KMS-11 (cell line): ENCODE data around the gene PAX8.

Source experiments
- H2AFZ ChIP-seq: fragments of 200-600 bp; sonication (generic); 2 replicates; pipeline ENCODE4 v1.6.1; 2016; ENCODE audit warnings: antibody characterized with exemption, mixed run types, low read depth
- H3K27ac ChIP-seq: fragments of 200-600 bp; sonication (generic); 2 replicates; pipeline ENCODE4 v1.6.1; 2016; ENCODE audit warnings: mild to moderate bottlenecking, mixed run types
- H3K27me3 ChIP-seq: fragments of 200-600 bp; sonication (generic); 2 replicates; pipeline ENCODE4 v1.6.1; 2017; ENCODE audit warnings: mild to moderate bottlenecking, low read depth, mixed run types, moderate library complexity; ENCODE audit not compliant: insufficient read depth
- H3K36me3 ChIP-seq: fragments of 200-600 bp; sonication (generic); 2 replicates; pipeline ENCODE4 v1.6.1; 2017; ENCODE audit warnings: mild to moderate bottlenecking, mixed run types; ENCODE audit not compliant: insufficient read depth
- H3K4me1 ChIP-seq: fragments of 200-600 bp; sonication (generic); 2 replicates; pipeline ENCODE4 v1.6.1; 2016; ENCODE audit warnings: mild to moderate bottlenecking, low read depth, mixed run types; ENCODE audit not compliant: poor library complexity, severe bottlenecking
- H3K4me2 ChIP-seq: fragments of 200-600 bp; sonication (generic); 2 replicates; pipeline ENCODE4 v1.7.0; 2016; ENCODE audit warnings: mild to moderate bottlenecking, mixed run types
- H3K4me3 ChIP-seq: fragments of 200-600 bp; sonication (generic); IDR thresholded peaks from 2 replicates; pipeline ENCODE4 v1.6.1; 2017; ENCODE audit warnings: low read depth, low read length, mixed read lengths; ENCODE audit not compliant: insufficient read depth
- H3K79me2 ChIP-seq: fragments of 200-600 bp; sonication (generic); 2 replicates; pipeline ENCODE4 v1.6.1; 2016; ENCODE audit warnings: low read depth, mixed run types; ENCODE audit not compliant: insufficient read depth
- H3K9ac ChIP-seq: fragments of 200-600 bp; sonication (generic); 2 replicates; pipeline ENCODE4 v1.6.1; 2016; ENCODE audit warnings: mild to moderate bottlenecking, mixed run types
- H4K20me1 ChIP-seq: fragments of 200-600 bp; sonication (generic); 2 replicates; pipeline ENCODE4 v1.6.1; 2016; ENCODE audit warnings: mild to moderate bottlenecking, mixed run types; ENCODE audit not compliant: insufficient read depth
- CTCF ChIP-seq: fragments of 200-600 bp; sonication (generic); conservative IDR thresholded peaks from 2 replicates; pipeline ENCODE4 v1.6.1; 2017; ENCODE audit warnings: low read depth, mild to moderate bottlenecking, antibody characterized with exemption, low read length, moderate library complexity, mixed read lengths

The PAX8 gene

GRCh38 chr2:113255140-113256070 lies 23.3 kb downstream of the PAX8 start:
- H3K9ac ChIP-seq = no peak overlapping the region

GRCh38 chr2:113253453-113253852 lies 25.3 kb downstream of the PAX8 start:
- no peak for TF ChIP-seq CTCF
- Histone ChIP-seq H3K4me2 (no peak overlapping the region), H3K4me3 (no peak overlapping the region), H2AFZ (no peak overlapping the region), H3K4me1 (no peaks in the 10 kb centered on the region), H3K79me2 (no peaks in the 10 kb centered on the region), H3K27me3 (no peaks in the 10 kb centered on the region), H3K9ac (no peak overlapping the region), H3K36me3 (no peaks in the 10 kb centered on the region), H3K27ac (no peak overlapping the region), H4K20me1 (no peaks in the 10 kb centered on the region)

More at GRCh38 chr2:113255140-113256070, 23.3 kb downstream of the PAX8 start:
- H3K4me1 ChIP-seq = no peaks in the 10 kb centered on the region
- no peak overlapping the region for H3K27ac ChIP-seq
- no peaks in the 10 kb centered on the region for H4K20me1 ChIP-seq
- H2AFZ ChIP-seq = no peak overlapping the region
- no peaks in the 10 kb centered on the region for H3K36me3 ChIP-seq
- no peak overlapping the region for H3K4me2 ChIP-seq
- no peaks in the 10 kb centered on the region for H3K27me3 ChIP-seq
- no peak overlapping the region for H3K4me3 ChIP-seq
- no peak for TF ChIP-seq CTCF
- no peaks in the 10 kb centered on the region for H3K79me2 ChIP-seq

- Histone ChIP-seq H3K27me3 (no peaks in the 10 kb centered on the region), H3K79me2 (no peaks in the 10 kb centered on the region), H3K4me1 (no peaks in the 10 kb centered on the region), H3K9ac (no peak overlapping the region), H2AFZ (no peak overlapping the region), H3K36me3 (no peaks in the 10 kb centered on the region), H3K4me3 (no peak overlapping the region), H3K4me2 (no peak overlapping the region), H3K27ac (no peak overlapping the region), H4K20me1 (no peaks in the 10 kb centered on the region)
- no peak for TF ChIP-seq CTCF
These were observed 26.6 kb downstream of the PAX8 start for GRCh38 chr2:113252047-113252590.

GRCh38 chr2:113251118-113251517 lies 27.6 kb downstream of the PAX8 start:
- Histone ChIP-seq H3K4me3 (no peak overlapping the region), H2AFZ (no peak overlapping the region), H3K79me2 (no peaks in the 10 kb centered on the region), H4K20me1 (no peaks in the 10 kb centered on the region), H3K27ac (no peak overlapping the region), H3K36me3 (no peaks in the 10 kb centered on the region), H3K9ac (no peak overlapping the region), H3K4me2 (no peak overlapping the region), H3K27me3 (no peaks in the 10 kb centered on the region), H3K4me1 (no peaks in the 10 kb centered on the region)
- TF ChIP-seq CTCF = no peak
